GM19035 (cell line): ENCODE measurements around the gene AKAIN1.

Experiments
- ATAC-seq: cut with Tn5 transposase; IDR thresholded peaks from one replicate; pipeline ENCODE4 v1.9.1; 2021; ENCODE audit not compliant: unreplicated experiment

The AKAIN1 gene

GRCh38 chr18:5162111-5162510 is 34.9 kb downstream of the AKAIN1 start:
- no peak for ATAC-seq

GRCh38 chr18:5159080-5159479 is 38.0 kb downstream of the AKAIN1 start:
- no peak for ATAC-seq

DNA sequence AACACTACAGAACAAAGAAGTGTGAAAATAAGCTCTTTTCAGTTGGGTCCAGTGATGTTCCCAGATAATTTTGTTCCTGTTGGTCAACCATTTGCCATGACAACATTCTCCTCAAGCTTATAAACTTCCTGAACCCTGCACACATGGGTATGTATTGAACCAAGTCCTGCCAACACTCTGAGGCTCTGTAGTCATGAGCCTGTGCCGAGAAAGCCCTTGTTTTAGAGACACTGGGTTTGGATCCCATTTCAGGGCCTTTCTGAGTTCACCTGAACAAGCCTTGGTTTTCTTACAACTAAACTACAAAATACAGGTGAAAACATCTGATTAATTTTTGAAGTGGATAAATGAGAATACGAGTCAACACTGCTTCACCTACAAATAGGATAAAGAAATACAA is 38.5 kb downstream of the AKAIN1 start:
- no peak for ATAC-seq

- no peak for ATAC-seq
These were observed 38.9 kb downstream of the AKAIN1 start for GRCh38 chr18:5158172-5158571.

GRCh38 chr18:5155907-5156287 is 41.2 kb downstream of the AKAIN1 start:
- no peak for ATAC-seq

DNA sequence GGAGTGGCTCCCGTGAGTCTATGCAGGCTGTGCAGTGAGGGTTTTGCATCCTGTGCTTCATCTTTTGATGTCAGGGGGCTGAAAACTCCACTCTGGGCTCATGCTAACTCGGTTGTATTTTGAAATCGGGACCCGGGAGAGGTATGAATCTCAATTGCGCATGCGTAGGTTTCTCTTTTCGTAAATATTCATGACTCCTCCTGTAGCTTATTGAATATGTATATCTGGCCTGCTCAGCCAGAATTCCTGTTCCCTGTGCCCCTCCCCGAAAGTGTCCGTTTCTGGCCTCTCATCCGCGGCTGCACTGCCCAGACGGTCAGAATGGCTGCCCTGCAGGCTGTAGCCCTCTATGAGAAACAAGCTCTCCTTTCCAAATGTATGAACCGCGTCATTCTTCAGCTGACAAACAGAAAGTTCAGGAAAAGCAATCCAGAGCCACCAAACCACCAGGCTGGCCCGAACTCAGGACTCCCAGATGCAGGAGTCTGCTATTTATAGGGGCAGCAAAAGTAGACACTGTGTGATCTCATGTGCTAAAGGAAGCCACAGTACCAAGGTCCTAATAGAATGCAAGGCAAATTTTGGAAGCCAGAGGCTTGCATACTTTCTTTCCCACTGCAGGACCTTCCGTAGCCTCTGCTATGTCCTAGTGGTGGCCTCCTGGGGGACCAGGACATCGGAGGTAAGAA is 41.7 kb downstream of the AKAIN1 start:
- ATAC-seq: no peak

DNA sequence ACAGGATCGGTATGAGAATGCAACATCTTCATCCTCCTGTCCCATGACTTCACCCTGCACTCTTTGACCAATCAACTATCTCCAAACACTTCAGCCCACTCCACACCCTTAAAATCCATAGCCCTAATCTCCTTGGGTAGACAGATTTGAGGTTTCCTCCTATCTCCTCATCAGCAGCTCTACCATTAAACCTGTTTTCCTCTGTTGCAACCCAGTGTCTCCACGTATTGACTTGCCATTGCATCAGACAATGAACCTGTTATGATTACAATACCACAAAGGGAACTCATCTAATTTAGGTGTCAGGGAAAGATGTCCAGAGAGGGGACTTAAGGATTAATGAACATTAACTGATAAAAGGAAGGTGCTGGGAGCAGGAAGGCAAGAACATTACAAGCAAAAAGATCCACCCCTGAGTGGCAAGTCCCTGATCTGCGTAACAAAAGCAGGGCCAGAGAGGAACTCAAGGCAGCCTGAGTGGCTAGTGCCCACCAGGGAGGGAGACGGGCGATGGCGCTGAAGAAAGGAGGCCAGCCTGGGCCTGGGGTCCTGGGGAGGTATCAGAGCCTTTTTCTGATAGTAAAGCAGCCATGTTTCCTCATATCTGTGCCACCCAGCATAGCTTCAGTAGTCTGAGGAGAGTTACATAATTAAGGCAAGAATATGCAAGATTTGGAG is 44.6 kb downstream of the AKAIN1 start:
- no peak for ATAC-seq

GRCh38 chr18:5150894-5151293 is 46.2 kb downstream of the AKAIN1 start:
- ATAC-seq: no peak

DNA sequence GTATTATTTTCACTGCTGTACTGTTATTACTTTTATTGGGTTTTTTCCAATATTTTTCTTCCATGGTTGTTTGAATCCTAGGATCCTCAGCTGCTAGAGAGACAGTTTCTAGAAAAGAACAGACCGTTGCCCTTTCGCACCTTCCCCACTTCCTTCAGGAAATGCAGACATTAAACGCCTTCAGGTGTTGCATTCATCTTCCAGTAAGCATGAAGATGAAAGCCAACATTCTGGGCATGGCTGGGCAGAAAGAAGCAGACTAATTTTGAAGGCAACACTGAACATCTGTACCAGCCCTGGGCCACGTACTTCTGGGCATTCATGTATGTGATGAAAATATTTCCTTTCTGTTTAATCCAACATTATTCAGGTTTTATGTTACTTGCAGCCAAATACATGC is 51.0 kb downstream of the AKAIN1 start:
- ATAC-seq: no peak

- no peak for ATAC-seq
These were observed 51.8 kb downstream of the AKAIN1 start for GRCh38 chr18:5145168-5145825.

DNA sequence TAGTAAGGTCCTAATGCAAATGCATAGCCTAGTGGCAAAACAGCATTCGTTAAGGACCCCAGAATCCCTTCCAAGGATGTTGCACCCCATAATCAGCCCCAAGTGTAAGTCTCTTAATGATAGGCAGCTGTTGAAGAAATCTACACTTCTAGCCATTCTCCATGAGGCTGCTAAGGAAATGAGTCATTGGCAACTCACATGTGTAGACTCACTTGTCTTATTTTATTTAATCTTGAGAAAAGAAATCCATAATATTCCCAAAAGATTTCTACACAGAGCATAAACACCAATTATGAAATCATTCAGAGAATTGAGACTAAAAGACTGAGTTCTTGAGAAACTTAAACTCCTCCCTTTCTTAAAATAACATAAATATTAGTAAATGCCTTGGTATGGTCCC is 52.4 kb downstream of the AKAIN1 start:
- ATAC-seq: no peak

GRCh38 chr18:5142859-5143258 is 54.2 kb downstream of the AKAIN1 start:
- ATAC-seq: no peak

- no peak for ATAC-seq
These were observed 54.9 kb downstream of the AKAIN1 start for GRCh38 chr18:5142131-5142530.

- ATAC-seq: no peak
These were observed 59.8 kb downstream of the AKAIN1 start for GRCh38 chr18:5137261-5137660.

- no peak for ATAC-seq
These were observed 64.1 kb downstream of the AKAIN1 start for GRCh38 chr18:5132987-5133386.

- no peak for ATAC-seq
These were observed 74.8 kb downstream of the AKAIN1 start for GRCh38 chr18:5122272-5122671.

DNA sequence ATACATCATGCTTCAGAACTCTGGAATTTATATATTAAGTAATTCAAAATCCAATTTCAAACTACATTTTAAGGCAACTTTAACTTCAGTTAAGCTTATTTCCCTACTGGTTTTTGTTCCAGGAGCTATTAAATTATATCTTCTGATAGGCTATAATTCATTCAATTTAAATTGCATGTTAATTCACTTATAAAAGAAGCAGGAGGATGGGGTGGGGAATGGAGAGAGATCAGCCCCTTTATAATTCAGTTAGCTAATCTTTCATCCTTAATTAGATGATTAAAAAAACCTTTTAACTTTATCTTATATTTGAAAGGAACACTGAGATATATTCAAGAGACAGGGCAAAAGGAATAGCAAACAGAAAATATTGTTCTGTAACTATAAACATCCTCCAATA is 86.8 kb downstream of the AKAIN1 start:
- no peak for ATAC-seq

GRCh38 chr18:5107988-5108387 is 89.1 kb downstream of the AKAIN1 start:
- ATAC-seq: no peak

- no peak for ATAC-seq
These were observed 90.3 kb downstream of the AKAIN1 start for GRCh38 chr18:5106730-5107129.

- no peak for ATAC-seq
These were observed 92.8 kb downstream of the AKAIN1 start for GRCh38 chr18:5104246-5104645.

- no peak for ATAC-seq
These were observed 93.4 kb downstream of the AKAIN1 start for GRCh38 chr18:5103693-5104092.

- ATAC-seq: no peak
These were observed 93.8 kb downstream of the AKAIN1 start for GRCh38 chr18:5103286-5103685.
